SIG-M5 treated with dmso at 0.1 percent for 504 hours (cell line): Measurements from ENCODE around the gene ME3.

Experiments
- DNase-seq: peaks from one replicate; lab custom pipeline; 2025; ENCODE audit not compliant: unreplicated experiment; lab: John Stamatoyannopoulos, UW

The ME3 gene

GRCh38 chr11:86396396-86396795 is 276.0 kb downstream of the ME3 start:
- DNase-seq, result no peak

DNA sequence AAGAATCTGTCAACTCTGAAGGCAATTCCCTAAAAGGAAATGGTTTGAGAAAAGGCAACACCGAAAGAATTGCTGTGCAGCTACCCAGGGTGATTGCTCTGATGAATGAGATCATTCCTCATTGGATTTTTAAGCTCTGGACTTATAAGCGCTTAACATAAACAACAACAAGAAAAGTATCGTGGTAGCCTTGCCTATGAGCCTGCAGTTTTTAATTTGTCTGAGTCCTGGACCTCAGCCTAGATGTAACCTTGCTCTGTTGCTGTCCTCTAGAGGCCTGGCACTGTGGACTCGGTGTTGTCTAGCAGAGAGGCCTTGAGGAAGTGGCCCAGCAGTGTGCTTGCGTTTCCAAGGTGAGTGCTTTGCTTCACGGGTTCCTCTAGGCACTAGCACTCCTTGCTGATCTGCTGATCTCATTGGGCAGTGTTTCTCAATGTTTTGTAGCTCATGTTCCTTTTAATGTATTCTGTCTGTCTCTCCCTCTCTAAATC is 277.3 kb downstream of the ME3 start:
- no peak for DNase-seq
